Neural progenitor cell (in vitro differentiated cells): ENCODE results near the gene PRND. TPM values are rescaled to one million over a fixed set of nuclear protein-coding genes. Genes with fewer than 3 reads are reported as not detected.

Experiments
- DNase-seq: peaks from one replicate; pipeline ENCODE4 v3.0.0-alpha.2; 2016; ENCODE audit warnings: low spot score
- H2AFZ ChIP-seq: fragments of 200-600 bp; sonication (generic); replicated peaks from 2 replicates; pipeline ENCODE4 v1.6.1; 2016; ENCODE audit warnings: antibody characterized with exemption
- H3F3A ChIP-seq: fragments of 200-600 bp; sonication (generic); 2 replicates; pipeline ENCODE4 v1.6.1; 2016; ENCODE audit warnings: antibody characterized with exemption, low read depth
- H3K27ac ChIP-seq: fragments of 200-600 bp; sonication (generic); 2 replicates; pipeline ENCODE4 v1.5.1; 2016; ENCODE audit warnings: mild to moderate bottlenecking
- H3K27me3 ChIP-seq: fragments of 200-600 bp; sonication (generic); 2 replicates; pipeline ENCODE4 v1.6.1; 2016; ENCODE audit warnings: mild to moderate bottlenecking, moderate library complexity
- H3K36me3 ChIP-seq: fragments of 200-600 bp; sonication (generic); 2 replicates; pipeline ENCODE4 v1.5.1; 2016
- H3K4me1 ChIP-seq: fragments of 200-600 bp; sonication (generic); 2 replicates; pipeline ENCODE4 v1.6.1; 2016; ENCODE audit warnings: mixed run types
- H3K4me2 ChIP-seq: fragments of 200-600 bp; sonication (generic); 2 replicates; pipeline ENCODE4 v1.6.1; 2016
- H3K4me3 ChIP-seq: fragments of 200-600 bp; sonication (generic); 2 replicates; pipeline ENCODE4 v1.5.1; 2016
- H3K79me2 ChIP-seq: fragments of 200-600 bp; sonication (generic); 2 replicates; pipeline ENCODE4 v1.6.1; 2016; ENCODE audit warnings: low read depth
- H3K9ac ChIP-seq: fragments of 200-600 bp; sonication (generic); 2 replicates; pipeline ENCODE4 v1.6.1; 2016
- H3K9me3 ChIP-seq: fragments of 200-600 bp; sonication (generic); 2 replicates; pipeline ENCODE4 v1.5.1; 2016; ENCODE audit warnings: low read depth
- H4K20me1 ChIP-seq: fragments of 200-600 bp; sonication (generic); 2 replicates; pipeline ENCODE4 v1.6.1; 2016; ENCODE audit warnings: low read depth
- H3K27ac Mint-ChIP-seq: 3 replicates; pipeline ENCODE4 v1.8.0; 2021; ENCODE audit warnings: mixed read lengths
- H3K27me3 Mint-ChIP-seq: 2 replicates; pipeline ENCODE4 v1.8.0; 2022; ENCODE audit warnings: low read depth, mild to moderate bottlenecking, inconsistent platforms, moderate library complexity, mixed read lengths; ENCODE audit not compliant: insufficient read depth
- H3K36me3 Mint-ChIP-seq: 3 replicates; pipeline ENCODE4 v1.8.0; 2021; ENCODE audit warnings: mixed read lengths
- H3K4me1 Mint-ChIP-seq: 3 replicates; pipeline ENCODE4 v1.8.0; 2021; ENCODE audit warnings: mixed read lengths
- H3K4me3 Mint-ChIP-seq: 3 replicates; pipeline ENCODE4 v1.8.0; 2021; ENCODE audit warnings: mild to moderate bottlenecking, moderate library complexity, mixed read lengths
- H3K9me3 Mint-ChIP-seq: 3 replicates; pipeline ENCODE4 v1.8.0; 2020; ENCODE audit warnings: mixed read lengths
- EZH2 ChIP-seq: fragments of 200-600 bp; sonication (generic); IDR thresholded peaks from 2 replicates; pipeline ENCODE4 v1.6.1; 2017; ENCODE audit warnings: antibody characterized with exemption, mild to moderate bottlenecking, moderate library complexity
- EZH2phosphoT487 ChIP-seq: fragments of 200-600 bp; sonication (generic); IDR thresholded peaks from 2 replicates; pipeline ENCODE4 v1.6.1; 2017; ENCODE audit warnings: antibody characterized with exemption
- total RNA-seq: library from RNA; depleted of rRNA; stranded (reverse); fragments of >200 nt; gene quantifications from 2 replicates; pipeline ENCODE4 v1.2.3, GENCODE V29; 2015; ENCODE audit warnings: low replicate concordance
- TF ChIP-seq, protein P1 (sequence below): fragments of 200-600 bp; sonication (generic); IDR thresholded peaks from 2 replicates; pipeline ENCODE4 v1.5.1; 2017; ENCODE audit warnings: antibody characterized with exemption, mild to moderate bottlenecking

The PRND gene
- total RNA-seq, 1 donor from 2014 or later, result not detected

DNA sequence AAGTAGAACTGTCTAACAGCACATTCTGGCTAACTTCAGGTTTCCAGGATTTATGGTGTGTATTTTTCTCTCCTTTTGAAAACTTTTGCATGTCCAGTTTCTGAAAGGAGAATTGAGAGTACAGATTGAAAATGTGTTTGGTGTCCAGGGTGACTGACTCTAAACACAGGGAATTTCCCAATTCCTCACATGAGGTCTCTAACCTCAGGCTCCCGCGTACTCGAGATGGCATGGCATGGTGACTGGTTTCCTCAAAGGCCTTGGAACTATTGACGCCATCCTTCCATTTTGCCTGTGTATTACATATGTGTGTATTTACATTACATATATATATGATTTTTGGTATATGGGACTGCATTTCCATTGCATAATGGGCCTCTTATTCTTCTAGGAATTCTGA lies 52.5 kb downstream of the PRND start:
- H3K9me3 Mint-ChIP-seq, result peaks cover 20% of the 10 kb centered on the region
- no peak overlapping the region for H3K27ac ChIP-seq
- TF ChIP-seq, protein P1, sequence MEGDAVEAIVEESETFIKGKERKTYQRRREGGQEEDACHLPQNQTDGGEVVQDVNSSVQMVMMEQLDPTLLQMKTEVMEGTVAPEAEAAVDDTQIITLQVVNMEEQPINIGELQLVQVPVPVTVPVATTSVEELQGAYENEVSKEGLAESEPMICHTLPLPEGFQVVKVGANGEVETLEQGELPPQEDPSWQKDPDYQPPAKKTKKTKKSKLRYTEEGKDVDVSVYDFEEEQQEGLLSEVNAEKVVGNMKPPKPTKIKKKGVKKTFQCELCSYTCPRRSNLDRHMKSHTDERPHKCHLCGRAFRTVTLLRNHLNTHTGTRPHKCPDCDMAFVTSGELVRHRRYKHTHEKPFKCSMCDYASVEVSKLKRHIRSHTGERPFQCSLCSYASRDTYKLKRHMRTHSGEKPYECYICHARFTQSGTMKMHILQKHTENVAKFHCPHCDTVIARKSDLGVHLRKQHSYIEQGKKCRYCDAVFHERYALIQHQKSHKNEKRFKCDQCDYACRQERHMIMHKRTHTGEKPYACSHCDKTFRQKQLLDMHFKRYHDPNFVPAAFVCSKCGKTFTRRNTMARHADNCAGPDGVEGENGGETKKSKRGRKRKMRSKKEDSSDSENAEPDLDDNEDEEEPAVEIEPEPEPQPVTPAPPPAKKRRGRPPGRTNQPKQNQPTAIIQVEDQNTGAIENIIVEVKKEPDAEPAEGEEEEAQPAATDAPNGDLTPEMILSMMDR, result no peak
- TF ChIP-seq EZH2phosphoT487, result no peak
- TF ChIP-seq EZH2, result no peak
- H3K4me3 ChIP-seq, result no peak overlapping the region
- no peak overlapping the region for H3K4me3 Mint-ChIP-seq
- no peak overlapping the region for H2AFZ ChIP-seq
- H3K4me1 Mint-ChIP-seq, result no peaks in the 10 kb centered on the region
- no peaks in the 10 kb centered on the region for H3K9me3 ChIP-seq
- H3K36me3 ChIP-seq, result no peaks in the 10 kb centered on the region
- H3K36me3 Mint-ChIP-seq, result no peaks in the 10 kb centered on the region
- no peaks in the 10 kb centered on the region for H3K4me1 ChIP-seq
- no peak for DNase-seq
- no peaks in the 10 kb centered on the region for H3K79me2 ChIP-seq
- H3K27ac Mint-ChIP-seq, result no peak overlapping the region
- H3K27me3 Mint-ChIP-seq, result peaks cover 4% of the 10 kb centered on the region
- no peak overlapping the region for H3K4me2 ChIP-seq
- no peak overlapping the region for H3K9ac ChIP-seq
- H3K27me3 ChIP-seq, result no peaks in the 10 kb centered on the region
- H4K20me1 ChIP-seq, result no peaks in the 10 kb centered on the region
- no peaks in the 10 kb centered on the region for H3F3A ChIP-seq

DNA sequence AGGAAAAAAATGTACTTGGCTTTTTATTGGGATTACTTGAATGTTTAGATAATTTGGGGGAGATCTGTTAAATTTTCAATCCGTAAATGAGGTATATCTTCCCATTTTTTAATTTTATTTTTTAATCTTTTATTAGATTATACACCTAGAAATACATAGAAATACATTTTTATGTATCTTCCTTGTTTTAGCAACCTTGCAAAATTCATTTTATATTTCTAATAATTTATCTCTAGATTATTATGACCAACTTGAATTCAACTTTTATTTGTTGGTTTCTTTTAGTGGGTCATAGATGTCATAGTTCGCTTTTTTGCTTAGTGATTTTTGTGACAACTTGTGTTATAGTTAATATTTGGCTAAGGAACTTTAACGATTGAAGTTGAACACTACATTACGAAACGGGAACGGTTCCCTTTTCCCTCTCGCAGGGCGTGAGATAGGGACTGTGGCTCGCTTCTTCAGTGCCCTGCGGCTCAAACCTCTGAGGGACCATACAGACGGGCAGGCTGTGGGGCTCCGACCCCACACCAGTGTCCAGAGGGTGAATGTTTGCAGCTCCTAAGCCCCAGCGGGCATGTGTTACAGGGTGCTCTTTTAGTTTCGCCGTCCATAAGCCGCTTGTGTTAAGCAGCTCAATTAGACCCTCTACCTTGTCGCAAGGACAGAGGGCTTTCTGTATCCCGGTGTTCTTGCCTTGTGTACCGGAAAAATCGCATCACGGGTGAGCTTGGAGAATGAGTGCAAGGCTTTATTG lies 53.8 kb downstream of the PRND start:
- Histone ChIP-seq H3K4me2 (no peak overlapping the region), H3K4me1 (no peaks in the 10 kb centered on the region), H3K27ac (no peak overlapping the region), H3K4me3 (no peak overlapping the region), H3K9ac (no peak overlapping the region), H3F3A (no peaks in the 10 kb centered on the region), H3K9me3 (no peaks in the 10 kb centered on the region), H3K27me3 (no peaks in the 10 kb centered on the region), H3K79me2 (no peaks in the 10 kb centered on the region), H2AFZ (no peak overlapping the region), H4K20me1 (no peaks in the 10 kb centered on the region), H3K36me3 (no peaks in the 10 kb centered on the region)
- Mint-ChIP-seq H3K4me3 (no peak overlapping the region), H3K27ac (no peak overlapping the region), H3K4me1 (no peaks in the 10 kb centered on the region), H3K27me3 (no peaks in the 10 kb centered on the region), H3K9me3 (peaks cover 15% of the 10 kb centered on the region), H3K36me3 (no peaks in the 10 kb centered on the region)
- TF ChIP-seq EZH2phosphoT487 (no peak), EZH2 (no peak)
- TF ChIP-seq, protein P1, result no peak
- DNase-seq, result no peak

DNA sequence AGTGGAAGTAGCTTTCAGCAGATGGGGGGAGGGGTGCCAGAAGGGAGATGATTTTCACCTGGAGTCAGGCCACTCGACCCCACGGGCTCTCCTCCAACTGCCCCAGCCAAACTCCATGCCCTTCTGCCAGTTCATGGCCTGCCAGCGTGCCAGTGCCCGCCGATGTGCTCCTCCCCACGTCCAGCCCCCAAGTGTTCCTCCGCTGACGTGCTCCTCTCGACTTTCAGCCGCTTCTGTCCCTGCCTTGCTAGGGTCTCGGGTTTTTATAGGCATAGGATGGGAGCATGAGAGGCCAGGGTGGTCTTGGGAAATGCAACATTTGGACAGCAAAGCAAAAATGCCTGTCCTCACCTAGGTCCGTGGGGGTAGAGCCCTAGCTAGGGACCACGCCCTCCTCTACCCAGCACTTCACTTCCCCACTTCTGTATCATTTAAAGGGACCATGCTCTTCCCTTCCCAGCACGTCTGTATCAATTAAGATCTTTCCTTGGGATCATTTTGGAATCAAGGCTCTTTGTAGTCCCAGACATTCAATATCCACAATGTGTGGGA lies 54.4 kb downstream of the PRND start:
- no peak overlapping the region for H3K27ac ChIP-seq
- no peak overlapping the region for H3K9ac ChIP-seq
- H3K4me1 ChIP-seq, result no peaks in the 10 kb centered on the region
- TF ChIP-seq EZH2phosphoT487 (no peak), EZH2 (no peak)
- TF ChIP-seq, protein P1, result no peak
- H3K79me2 ChIP-seq, result no peaks in the 10 kb centered on the region
- no peaks in the 10 kb centered on the region for H3K9me3 ChIP-seq
- H3K27me3 Mint-ChIP-seq, result no peaks in the 10 kb centered on the region
- no peaks in the 10 kb centered on the region for H3K27me3 ChIP-seq
- no peaks in the 10 kb centered on the region for H3F3A ChIP-seq
- DNase-seq, result no peak
- H3K9me3 Mint-ChIP-seq, result peaks cover 11% of the 10 kb centered on the region
- H3K27ac Mint-ChIP-seq, result no peak overlapping the region
- no peak overlapping the region for H3K4me3 Mint-ChIP-seq
- no peaks in the 10 kb centered on the region for H4K20me1 ChIP-seq
- no peak overlapping the region for H2AFZ ChIP-seq
- H3K4me1 Mint-ChIP-seq, result peaks cover 3% of the 10 kb centered on the region
- peaks cover 3% of the 10 kb centered on the region for H3K36me3 Mint-ChIP-seq
- no peaks in the 10 kb centered on the region for H3K36me3 ChIP-seq
- no peak overlapping the region for H3K4me2 ChIP-seq
- no peak overlapping the region for H3K4me3 ChIP-seq

Other genes with a start within 250 kb of the PRND start
- 4.2 and 5.4 TPM in 2 replicates for gene PRNP, start 35.5 kb upstream of the PRND start, total RNA-seq
- 13.9 and 14.6 TPM in 2 replicates for gene RASSF2, start 101.7 kb downstream of the PRND start, total RNA-seq